ENCODE measurements around the gene RASGRF2.

GRCh38 chr5:81246697-81247096 lies 286.5 kb downstream of the RASGRF2 start:
- TF ChIP-seq, protein P1, sequence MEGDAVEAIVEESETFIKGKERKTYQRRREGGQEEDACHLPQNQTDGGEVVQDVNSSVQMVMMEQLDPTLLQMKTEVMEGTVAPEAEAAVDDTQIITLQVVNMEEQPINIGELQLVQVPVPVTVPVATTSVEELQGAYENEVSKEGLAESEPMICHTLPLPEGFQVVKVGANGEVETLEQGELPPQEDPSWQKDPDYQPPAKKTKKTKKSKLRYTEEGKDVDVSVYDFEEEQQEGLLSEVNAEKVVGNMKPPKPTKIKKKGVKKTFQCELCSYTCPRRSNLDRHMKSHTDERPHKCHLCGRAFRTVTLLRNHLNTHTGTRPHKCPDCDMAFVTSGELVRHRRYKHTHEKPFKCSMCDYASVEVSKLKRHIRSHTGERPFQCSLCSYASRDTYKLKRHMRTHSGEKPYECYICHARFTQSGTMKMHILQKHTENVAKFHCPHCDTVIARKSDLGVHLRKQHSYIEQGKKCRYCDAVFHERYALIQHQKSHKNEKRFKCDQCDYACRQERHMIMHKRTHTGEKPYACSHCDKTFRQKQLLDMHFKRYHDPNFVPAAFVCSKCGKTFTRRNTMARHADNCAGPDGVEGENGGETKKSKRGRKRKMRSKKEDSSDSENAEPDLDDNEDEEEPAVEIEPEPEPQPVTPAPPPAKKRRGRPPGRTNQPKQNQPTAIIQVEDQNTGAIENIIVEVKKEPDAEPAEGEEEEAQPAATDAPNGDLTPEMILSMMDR (IDR thresholded peaks at IDR 0.05; ENCODE audit: low read depth, low read length): no peak
- TF ChIP-seq POLR2A (IDR thresholded peaks at IDR 0.05; ENCODE audit: extremely low read depth, insufficient read length) (no peak), MAX (IDR thresholded peaks at IDR 0.05; ENCODE audit: low read depth, low read length) (no peak), MYC (IDR thresholded peaks at IDR 0.05; ENCODE audit: low read depth, low read length) (no peak)
